NK-92 (cell line): Measurements from ENCODE around the gene WDR17.

Source experiments
- DNase-seq: peaks from one replicate; lab custom pipeline; 2025; ENCODE audit not compliant: unreplicated experiment; lab: John Stamatoyannopoulos, UW

Gene WDR17

GRCh38 chr4:176065435-176066291, at the start of gene WDR17:
Gene WDR17, plus strand, starts transcription at chr4:176065841. Its CDS starts 45,740 bp downstream, at chr4:176111581.
- peak; percentile 7 for DNase-seq

DNA sequence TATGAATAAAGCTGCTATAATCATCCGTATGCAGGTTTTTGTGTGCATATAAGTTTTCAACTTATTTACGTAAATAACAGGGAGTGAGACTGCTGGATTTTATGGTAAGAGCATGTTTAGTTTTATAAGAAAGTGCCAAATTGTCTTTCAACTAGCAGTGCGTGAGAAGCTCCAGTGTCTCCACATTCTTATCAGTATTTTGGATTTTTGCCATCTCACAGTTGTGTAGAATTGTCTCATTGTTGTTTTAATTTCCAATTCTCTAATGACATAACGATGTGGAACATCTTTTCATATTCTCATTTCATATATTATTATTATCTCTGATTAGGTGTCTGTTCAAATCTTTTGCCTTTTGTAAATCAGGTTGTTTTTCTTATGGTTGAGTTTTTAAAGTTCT, 49.0 kb upstream of the WDR17 start:
- DNase-seq, result no peak

GRCh38 chr4:176020481-176021085, 45.1 kb upstream of the WDR17 start:
- no peak for DNase-seq

GRCh38 chr4:176030391-176030790, 35.2 kb upstream of the WDR17 start:
- no peak for DNase-seq

GRCh38 chr4:176031922-176032321, 33.7 kb upstream of the WDR17 start:
- DNase-seq, result no peak

- no peak for DNase-seq
Observed at GRCh38 chr4:176032454-176032853, 33.2 kb upstream of the WDR17 start.

- DNase-seq, result no peak
Observed at GRCh38 chr4:176034499-176034898, 31.1 kb upstream of the WDR17 start.

- no peak for DNase-seq
Observed at GRCh38 chr4:176034936-176035335, 30.7 kb upstream of the WDR17 start.

GRCh38 chr4:176036585-176037205, 28.9 kb upstream of the WDR17 start:
- DNase-seq, result no peak

DNA sequence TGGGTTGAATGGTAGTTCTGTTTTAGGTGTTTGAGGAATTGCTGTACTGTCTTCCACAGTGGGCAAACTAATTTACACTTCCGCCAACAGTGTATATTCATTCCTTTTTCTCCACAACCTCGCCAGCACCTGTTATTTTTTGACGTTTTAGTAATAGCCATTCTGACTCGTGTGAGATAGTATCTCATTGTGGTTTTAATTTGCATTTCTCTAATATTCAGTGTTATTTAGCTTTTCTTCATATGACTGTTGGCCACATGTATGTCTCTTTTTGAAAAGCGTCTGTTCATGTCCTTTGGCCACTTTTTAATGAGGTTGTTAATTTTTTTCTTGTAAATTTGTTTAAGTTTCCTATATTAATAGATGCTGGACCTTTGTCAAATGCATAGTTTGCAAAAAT, 26.9 kb upstream of the WDR17 start:
- DNase-seq, result no peak

GRCh38 chr4:176042195-176042594, 23.4 kb upstream of the WDR17 start:
- no peak for DNase-seq

DNA sequence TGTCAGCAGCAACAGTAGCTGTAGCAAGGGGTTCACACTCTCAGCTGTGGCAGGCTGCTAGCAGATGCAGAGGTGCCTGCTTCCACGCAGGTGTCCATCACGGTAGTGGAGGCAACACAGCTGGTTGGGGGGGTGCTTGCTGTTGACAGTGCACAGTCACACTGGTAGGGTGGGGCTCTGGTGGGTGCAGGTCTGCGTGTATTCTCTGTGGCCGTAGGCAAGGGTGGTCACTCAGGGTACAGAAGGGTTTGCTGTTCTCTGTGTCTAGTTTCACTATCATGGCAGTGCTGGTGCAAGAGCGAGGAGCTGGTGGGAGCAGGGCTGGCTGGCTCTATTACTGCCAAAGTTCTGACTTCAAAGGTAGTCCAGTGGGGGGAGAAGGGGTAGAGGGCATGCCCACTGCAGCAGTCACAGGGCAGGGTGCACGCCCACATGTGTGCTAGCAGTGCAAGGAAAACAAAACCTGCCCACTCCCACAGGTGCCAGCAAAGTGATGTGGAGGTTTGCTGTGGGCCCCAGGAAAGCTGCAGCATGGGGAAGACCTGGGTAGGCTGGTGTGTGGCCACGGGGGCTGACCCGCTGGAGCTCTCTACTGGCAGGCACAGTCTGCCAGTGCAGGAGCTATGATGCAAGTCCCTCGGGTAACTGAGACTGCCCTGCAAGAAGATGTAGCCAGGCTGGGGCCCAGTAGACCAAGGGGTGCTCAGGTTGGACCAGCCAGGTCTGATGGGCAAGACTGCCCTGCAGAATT, 21.6 kb upstream of the WDR17 start:
- no peak for DNase-seq

- no peak for DNase-seq
Observed at GRCh38 chr4:176044589-176044951, 21.1 kb upstream of the WDR17 start.

DNA sequence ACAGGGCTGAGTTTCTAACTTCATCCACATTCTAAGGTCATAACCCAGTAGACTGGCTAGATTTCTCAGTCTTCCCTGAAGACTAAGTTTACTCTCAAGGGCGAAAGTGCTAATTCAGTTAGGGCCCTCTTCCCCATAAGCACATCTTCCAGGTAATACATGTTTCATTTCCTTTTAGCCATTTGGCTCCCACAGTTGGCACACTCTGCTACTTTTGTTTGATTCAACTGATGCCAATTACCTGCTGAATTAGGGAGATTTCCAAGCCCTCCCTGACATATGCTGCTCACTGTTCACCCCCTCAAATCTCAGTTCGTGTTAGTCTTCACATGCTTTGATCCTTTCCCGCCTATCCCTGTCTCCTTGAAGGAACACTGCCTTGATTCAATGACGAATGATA, 17.0 kb upstream of the WDR17 start:
- DNase-seq, result no peak

- DNase-seq, result no peak
Observed at GRCh38 chr4:176052744-176053143, 12.9 kb upstream of the WDR17 start.

GRCh38 chr4:176053785-176054184, 11.9 kb upstream of the WDR17 start:
- DNase-seq, result no peak

GRCh38 chr4:176054942-176055341, 10.7 kb upstream of the WDR17 start:
- DNase-seq, result no peak

GRCh38 chr4:176063718-176064117, 1.9 kb upstream of the WDR17 start:
- DNase-seq, result no peak

DNA sequence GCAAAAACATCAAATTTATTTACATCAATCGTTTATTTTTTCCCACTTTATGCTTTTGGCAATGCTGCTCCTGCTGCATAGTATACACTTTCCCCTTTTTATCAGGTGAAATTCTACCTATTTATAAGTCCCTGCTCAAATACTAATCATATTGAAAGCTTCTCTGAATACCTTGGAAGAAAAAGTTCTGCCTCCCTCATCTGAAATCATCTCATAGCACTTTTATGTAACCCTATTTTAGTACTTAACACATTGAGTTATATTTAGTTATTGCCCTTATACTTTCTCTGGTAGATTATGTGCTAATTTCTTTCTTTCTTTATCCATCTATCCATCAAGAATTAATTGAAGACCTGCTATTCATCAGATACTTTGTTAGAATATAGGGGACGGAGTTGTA, 1.1 kb upstream of the WDR17 start:
- no peak for DNase-seq

DNA sequence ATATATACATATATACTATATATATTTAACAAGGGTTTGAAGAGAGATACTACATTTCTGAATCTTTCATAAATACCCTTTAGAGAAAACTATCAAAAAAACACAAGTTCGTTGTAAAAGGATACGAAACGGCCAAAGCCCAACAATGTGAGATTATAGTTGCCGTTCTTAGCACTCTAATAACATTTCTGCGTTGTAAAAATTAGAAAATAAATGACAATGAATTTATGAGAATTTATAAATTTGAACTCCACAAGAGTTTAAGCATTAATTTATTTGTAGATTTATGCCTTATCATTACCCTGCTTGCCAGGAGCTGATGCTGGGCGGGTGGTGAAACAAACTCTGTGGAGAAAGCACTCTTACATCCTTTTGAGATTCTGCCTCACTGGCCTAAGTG, 1.1 kb downstream of the WDR17 start:
- DNase-seq, result no peak

- no peak for DNase-seq
Observed at GRCh38 chr4:176077561-176077960, 11.9 kb downstream of the WDR17 start.

DNA sequence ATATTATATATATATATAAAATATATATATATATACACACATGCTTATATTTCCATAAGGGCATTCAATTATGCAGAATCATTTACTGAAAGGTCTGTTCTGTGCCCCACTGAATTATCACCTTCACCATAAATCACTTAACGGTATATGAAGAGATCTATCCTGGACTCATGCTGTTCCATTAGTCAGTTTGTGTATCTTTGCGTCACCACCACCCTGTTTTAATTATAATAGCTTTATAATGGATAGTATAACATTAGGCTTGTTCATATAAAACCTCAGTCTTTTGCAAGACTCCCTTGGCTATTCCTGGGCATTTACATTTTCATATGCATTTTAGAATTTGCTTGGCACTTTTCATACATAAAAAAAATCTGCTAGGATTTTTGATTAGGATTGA, 19.1 kb downstream of the WDR17 start:
- DNase-seq, result no peak
